T47D (cell line): ENCODE results near the gene SLC25A21.

Experiments
- DNase-seq, 2 experiments: peaks; one replicate each; pipeline versions ENCODE4 v3.0.0 to v3.0.0-alpha.2; 2011 to 2012; ENCODE audit warnings: low read depth in 1 of 2, low spot score in 1 of 2
- JUND ChIP-seq: IDR thresholded peaks from 2 replicates; pipeline ENCODE4 v1.6.1; 2012; ENCODE audit warnings: low read depth
- in situ Hi-C: cut with HindIII; loops from 2 replicates; pipeline ENCODE4 v1.10.0; 2016; ENCODE audit warnings: low sequenced_read_pairs, low pct_unique_long_range_greater_than_20kb

SLC25A21 gene

GRCh38 chr14:37060496-37061260, 111.7 kb downstream of the SLC25A21 start:
- no peak for TF ChIP-seq JUND
- in situ Hi-C loops, result no loop called here
- DNase-seq, result peak in 1 of 2 experiments; percentile 54

GRCh38 chr14:37057776-37058175, 114.6 kb downstream of the SLC25A21 start:
- in situ Hi-C loops, result no loop called here
- TF ChIP-seq JUND, result no peak
- DNase-seq, result no peak

GRCh38 chr14:37056473-37056872, 115.9 kb downstream of the SLC25A21 start:
- no peak for TF ChIP-seq JUND
- in situ Hi-C loops, result no loop called here
- no peak for DNase-seq

- in situ Hi-C loops, result no loop called here
- TF ChIP-seq JUND, result no peak
- DNase-seq, result no peak
These were observed 117.5 kb downstream of the SLC25A21 start for GRCh38 chr14:37054869-37055268.

GRCh38 chr14:37054144-37054543, 118.3 kb downstream of the SLC25A21 start:
- TF ChIP-seq JUND, result no peak
- in situ Hi-C loops, result no loop called here
- no peak for DNase-seq

- DNase-seq, result no peak
- in situ Hi-C loops, result no loop called here
- TF ChIP-seq JUND, result no peak
These were observed 120.7 kb downstream of the SLC25A21 start for GRCh38 chr14:37051680-37052079.

GRCh38 chr14:37051153-37051552, 121.3 kb downstream of the SLC25A21 start:
- TF ChIP-seq JUND, result no peak
- in situ Hi-C loops, result no loop called here
- DNase-seq, result no peak

GRCh38 chr14:37048666-37049071, 123.7 kb downstream of the SLC25A21 start:
- DNase-seq, result no peak
- no peak for TF ChIP-seq JUND
- in situ Hi-C loops, result no loop called here

- in situ Hi-C loops, result no loop called here
- no peak for DNase-seq
- TF ChIP-seq JUND, result no peak
These were observed 124.4 kb downstream of the SLC25A21 start for GRCh38 chr14:37047996-37048395.

- TF ChIP-seq JUND, result no peak
- in situ Hi-C loops, result no loop called here
- DNase-seq, result no peak
These were observed 125.2 kb downstream of the SLC25A21 start for GRCh38 chr14:37047226-37047625.

- in situ Hi-C loops, result no loop called here
- TF ChIP-seq JUND, result no peak
- DNase-seq, result no peak
These were observed 125.6 kb downstream of the SLC25A21 start for GRCh38 chr14:37046815-37047214.

GRCh38 chr14:37045340-37046061, 126.9 kb downstream of the SLC25A21 start:
- TF ChIP-seq JUND, result no peak
- DNase-seq, result no peak
- in situ Hi-C loops, result no loop called here

- no peak for DNase-seq
- no peak for TF ChIP-seq JUND
- in situ Hi-C loops, result no loop called here
These were observed 134.6 kb downstream of the SLC25A21 start for GRCh38 chr14:37037636-37038387.
